Activated T-helper 2 cell treated with anti-CD3 and anti-CD28 coated beads, Interferon-gamma antibody, Interleukin-2, Interleukin-4, amounts not matched to agents 10 μg/mL and 5 μg/mL and 100 μg/mL, durations not matched to agents 14 hours and 24 hours and 36 hours (primary cell): ENCODE results near the gene DNAJC2. TPM values are rescaled to one million over a fixed set of nuclear protein-coding genes. Genes with fewer than 3 reads are reported as not detected.

ENCODE experiments used
- DNase-seq: peaks from one replicate; pipeline ENCODE4 v3.0.0; 2021; ENCODE audit warnings: low spot score
- H3K27ac Mint-ChIP-seq: one replicate; pipeline ENCODE4 v1.8.0; 2021; ENCODE audit warnings: mixed read lengths
- H3K27me3 Mint-ChIP-seq: one replicate; pipeline ENCODE4 v1.8.0; 2021; ENCODE audit warnings: low read depth, mixed read lengths
- H3K36me3 Mint-ChIP-seq: one replicate; pipeline ENCODE4 v1.8.0; 2021; ENCODE audit warnings: low read depth, mixed read lengths
- H3K4me1 Mint-ChIP-seq: one replicate; pipeline ENCODE4 v1.8.0; 2021; ENCODE audit warnings: low read depth, mixed read lengths
- H3K4me3 Mint-ChIP-seq: one replicate; pipeline ENCODE4 v1.8.0; 2021; ENCODE audit warnings: low read depth, mild to moderate bottlenecking, moderate library complexity, mixed read lengths
- H3K9me3 Mint-ChIP-seq: one replicate; pipeline ENCODE4 v1.8.0; 2021; ENCODE audit warnings: mixed read lengths
- intact Hi-C: fragments of 100-400 bp; cut with micrococcal nuclease; formaldehyde crosslinking; loops from one replicate; pipeline ENCODE4 v1.15.1; 2023
- total RNA-seq: library from RNA; stranded (reverse); gene quantifications from 2 replicates; pipeline ENCODE4 v1.2.3, GENCODE V29; 2022

Gene DNAJC2, protein sequence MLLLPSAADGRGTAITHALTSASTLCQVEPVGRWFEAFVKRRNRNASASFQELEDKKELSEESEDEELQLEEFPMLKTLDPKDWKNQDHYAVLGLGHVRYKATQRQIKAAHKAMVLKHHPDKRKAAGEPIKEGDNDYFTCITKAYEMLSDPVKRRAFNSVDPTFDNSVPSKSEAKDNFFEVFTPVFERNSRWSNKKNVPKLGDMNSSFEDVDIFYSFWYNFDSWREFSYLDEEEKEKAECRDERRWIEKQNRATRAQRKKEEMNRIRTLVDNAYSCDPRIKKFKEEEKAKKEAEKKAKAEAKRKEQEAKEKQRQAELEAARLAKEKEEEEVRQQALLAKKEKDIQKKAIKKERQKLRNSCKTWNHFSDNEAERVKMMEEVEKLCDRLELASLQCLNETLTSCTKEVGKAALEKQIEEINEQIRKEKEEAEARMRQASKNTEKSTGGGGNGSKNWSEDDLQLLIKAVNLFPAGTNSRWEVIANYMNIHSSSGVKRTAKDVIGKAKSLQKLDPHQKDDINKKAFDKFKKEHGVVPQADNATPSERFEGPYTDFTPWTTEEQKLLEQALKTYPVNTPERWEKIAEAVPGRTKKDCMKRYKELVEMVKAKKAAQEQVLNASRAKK
- total RNA-seq, result 49.2 and 51.8 TPM in 2 replicates

DNA sequence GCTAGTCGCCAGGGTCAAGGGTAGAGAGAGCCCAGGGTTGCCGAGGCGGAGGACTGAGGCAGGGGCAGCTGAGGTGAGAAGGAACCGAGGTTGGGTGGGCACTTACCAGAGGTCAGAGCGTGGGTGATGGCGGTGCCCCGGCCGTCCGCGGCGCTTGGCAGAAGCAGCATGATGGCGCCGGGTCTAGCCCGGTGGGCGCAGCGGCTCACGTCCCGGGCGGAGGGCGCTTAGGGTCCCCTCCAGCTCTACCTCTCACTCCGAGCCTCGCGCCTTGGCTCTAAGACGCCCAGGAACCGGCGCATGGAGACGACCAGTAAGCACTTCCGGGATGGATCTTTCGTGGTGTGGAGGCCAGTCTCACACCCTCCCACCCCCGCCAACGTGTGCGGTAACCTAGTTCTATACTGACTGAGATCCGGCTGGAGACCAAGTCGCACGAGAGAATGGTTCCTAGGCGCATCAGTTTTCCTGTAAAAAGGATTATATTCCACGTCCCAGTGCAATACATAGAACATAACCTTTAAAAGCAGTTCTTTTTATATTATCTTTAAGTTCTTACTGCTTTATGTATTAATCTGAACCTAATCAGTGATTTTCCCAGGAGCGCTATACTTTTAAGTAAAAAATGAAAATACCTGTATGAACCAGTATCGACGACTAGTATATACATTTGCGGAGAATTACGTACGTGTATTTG, at the start of gene DNAJC2:
Gene DNAJC2, minus strand, starts transcription at position 315 of the 697 bp plus-strand sequence. Its CDS starts 145 bp downstream, at position 170.
- intact Hi-C loops, result loop anchor here (2.0 to 5.0 kb wide), 5 partner anchors 18 to 863 kb away; partner anchors contain the start of genes ARMC10, FBXL13, NAPEPLD and ORC5
- Mint-ChIP-seq H3K4me1 (peaks cover 35% of the 10 kb centered on the region), H3K9me3 (no peaks in the 10 kb centered on the region)

DNA sequence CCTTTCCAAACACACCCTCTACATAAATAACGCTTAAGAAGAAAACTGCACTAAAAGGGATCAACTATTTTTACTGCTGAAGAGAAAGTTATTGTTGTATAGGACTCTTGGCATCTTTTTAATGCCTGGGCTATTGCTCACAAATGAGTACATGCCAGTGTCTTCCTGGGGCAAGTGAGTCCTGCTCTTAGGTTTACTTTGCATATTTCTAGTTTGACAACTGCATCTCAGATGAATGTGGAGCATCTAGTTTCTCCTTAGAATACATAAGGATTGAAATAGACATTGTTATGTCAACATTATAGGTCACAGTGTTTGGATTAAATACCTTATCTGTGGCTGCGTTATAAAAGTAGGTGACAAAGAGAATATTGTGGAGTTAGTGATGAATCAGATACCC, 47.4 kb upstream of the DNAJC2 start:
- Mint-ChIP-seq H3K4me3 (no peak overlapping the region), H3K36me3 (no peaks in the 10 kb centered on the region), H3K27me3 (peaks cover 7% of the 10 kb centered on the region)

More for the DNA sequence above, at the start of gene DNAJC2:
- H3K27ac Mint-ChIP-seq, result peak within 1 kb of the TSS; percentile 98
- peak; percentile 81 for DNase-seq
- H3K36me3 Mint-ChIP-seq, result peaks cover 46% of the 10 kb centered on the region
- H3K4me3 Mint-ChIP-seq, result peak within 1 kb of the TSS; percentile 99
- H3K27me3 Mint-ChIP-seq, result no peaks in the 10 kb centered on the region

DNA sequence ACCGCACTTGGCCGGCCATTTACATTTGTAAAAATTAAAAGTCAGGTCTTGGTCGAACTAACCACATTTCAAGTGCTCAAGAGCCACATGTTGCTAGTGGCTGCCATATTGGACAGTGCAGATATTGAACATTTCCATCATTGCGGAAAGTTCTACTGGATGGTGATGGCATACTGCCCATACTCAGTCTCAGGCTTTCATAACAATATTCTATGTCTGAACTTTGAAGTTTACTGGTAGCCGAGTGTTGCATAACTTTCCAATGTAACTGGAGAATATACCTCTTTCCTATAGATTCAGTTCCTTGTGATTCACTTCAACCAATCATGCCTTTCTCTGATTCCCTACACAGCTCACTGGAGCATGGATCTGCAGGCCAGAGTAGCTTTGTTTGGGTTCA, 46.6 kb upstream of the DNAJC2 start:
- no peak overlapping the region for H3K27ac Mint-ChIP-seq
- H3K9me3 Mint-ChIP-seq, result no peaks in the 10 kb centered on the region
- H3K36me3 Mint-ChIP-seq, result no peaks in the 10 kb centered on the region
- H3K4me1 Mint-ChIP-seq, result no peaks in the 10 kb centered on the region
- intact Hi-C loops, result no loop called here
- DNase-seq, result no peak
- H3K27me3 Mint-ChIP-seq, result peaks cover 7% of the 10 kb centered on the region
- H3K4me3 Mint-ChIP-seq, result no peak overlapping the region

More for the DNA sequence above, 47.4 kb upstream of the DNAJC2 start:
- intact Hi-C loops, result no loop called here
- H3K9me3 Mint-ChIP-seq, result no peaks in the 10 kb centered on the region
- H3K27ac Mint-ChIP-seq, result no peak overlapping the region
- no peaks in the 10 kb centered on the region for H3K4me1 Mint-ChIP-seq
- no peak for DNase-seq

DNA sequence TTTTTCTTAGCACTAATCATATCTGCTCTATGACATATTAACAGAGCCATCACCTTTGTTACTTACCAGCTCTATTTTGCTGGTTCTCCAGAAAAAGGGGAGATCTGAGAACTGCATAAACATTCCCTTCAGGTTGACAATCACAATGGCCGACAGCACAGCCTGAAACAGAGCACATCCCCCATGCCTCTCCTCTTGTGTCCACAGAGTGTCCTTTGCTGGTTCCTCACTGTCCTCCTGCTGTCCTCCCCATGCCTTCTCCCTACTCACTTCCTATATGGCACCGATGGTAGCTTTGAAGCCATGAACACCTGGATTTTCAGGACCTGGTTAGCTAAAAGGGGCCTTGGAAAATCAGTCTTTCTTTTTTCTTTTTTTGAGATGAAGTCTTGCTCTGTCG, 44.7 kb upstream of the DNAJC2 start:
- no peak for DNase-seq
- H3K4me3 Mint-ChIP-seq, result no peak overlapping the region
- no peaks in the 10 kb centered on the region for H3K36me3 Mint-ChIP-seq
- intact Hi-C loops, result no loop called here
- no peak overlapping the region for H3K27ac Mint-ChIP-seq
- no peaks in the 10 kb centered on the region for H3K4me1 Mint-ChIP-seq
- peaks cover 7% of the 10 kb centered on the region for H3K27me3 Mint-ChIP-seq
- H3K9me3 Mint-ChIP-seq, result no peaks in the 10 kb centered on the region

DNA sequence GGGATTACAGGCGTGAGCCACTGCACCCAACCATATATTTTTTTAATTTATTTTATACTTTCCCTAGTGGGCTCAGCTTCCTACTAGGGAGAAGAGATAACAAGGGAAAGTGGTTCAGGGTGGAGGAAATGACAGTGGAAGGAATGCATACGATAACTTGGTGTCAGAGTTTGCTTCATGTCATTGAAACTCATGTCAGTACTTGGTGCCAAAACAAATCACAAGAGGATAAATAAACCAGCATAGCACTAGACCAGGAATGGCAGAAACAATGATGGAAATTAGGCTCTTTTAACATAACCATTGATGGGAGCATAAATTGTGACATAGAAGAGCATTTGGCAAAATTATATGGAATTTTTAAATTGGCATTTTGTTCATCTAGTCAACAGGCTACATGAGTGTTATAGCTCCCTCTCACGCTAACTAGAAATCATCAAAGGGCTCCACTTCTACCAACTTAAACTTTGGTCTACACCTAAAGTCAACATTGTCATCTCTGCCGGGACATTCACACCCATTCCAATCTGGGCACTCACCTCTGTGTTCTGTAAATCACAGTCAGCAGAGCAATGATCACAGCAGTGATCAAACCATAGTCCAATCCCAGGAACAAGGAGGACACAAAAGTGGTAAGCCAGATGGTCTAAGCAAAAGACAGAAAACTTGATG, 44.0 kb upstream of the DNAJC2 start:
- no peak for DNase-seq
- H3K4me3 Mint-ChIP-seq, result no peak overlapping the region
- peaks cover 7% of the 10 kb centered on the region for H3K27me3 Mint-ChIP-seq
- intact Hi-C loops, result no loop called here
- no peaks in the 10 kb centered on the region for H3K36me3 Mint-ChIP-seq
- no peaks in the 10 kb centered on the region for H3K9me3 Mint-ChIP-seq
- no peaks in the 10 kb centered on the region for H3K4me1 Mint-ChIP-seq
- no peak overlapping the region for H3K27ac Mint-ChIP-seq

DNA sequence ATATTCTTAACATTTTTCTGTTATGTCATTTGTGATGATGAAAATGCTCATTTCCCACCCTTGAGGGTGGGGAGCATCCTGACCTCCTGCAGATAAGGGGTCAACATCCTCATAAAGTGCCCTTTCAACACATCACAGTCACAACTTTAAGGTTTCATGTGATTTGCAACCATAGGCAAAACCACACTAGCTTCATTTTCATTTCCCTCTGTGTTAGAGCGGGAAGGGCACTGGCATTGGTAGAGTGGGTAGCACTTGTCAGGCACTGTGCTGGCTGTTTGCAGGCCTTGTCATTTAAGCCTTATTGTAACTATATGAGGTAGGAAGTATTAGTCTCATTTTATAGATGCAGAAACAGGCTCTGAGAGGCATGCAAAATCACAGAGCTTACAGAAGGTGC, 42.7 kb upstream of the DNAJC2 start:
- DNase-seq, result no peak
- H3K27me3 Mint-ChIP-seq, result peaks cover 7% of the 10 kb centered on the region
- H3K36me3 Mint-ChIP-seq, result no peaks in the 10 kb centered on the region
- no peaks in the 10 kb centered on the region for H3K4me1 Mint-ChIP-seq
- intact Hi-C loops, result no loop called here
- H3K4me3 Mint-ChIP-seq, result no peak overlapping the region
- H3K9me3 Mint-ChIP-seq, result no peaks in the 10 kb centered on the region
- no peak overlapping the region for H3K27ac Mint-ChIP-seq

DNA sequence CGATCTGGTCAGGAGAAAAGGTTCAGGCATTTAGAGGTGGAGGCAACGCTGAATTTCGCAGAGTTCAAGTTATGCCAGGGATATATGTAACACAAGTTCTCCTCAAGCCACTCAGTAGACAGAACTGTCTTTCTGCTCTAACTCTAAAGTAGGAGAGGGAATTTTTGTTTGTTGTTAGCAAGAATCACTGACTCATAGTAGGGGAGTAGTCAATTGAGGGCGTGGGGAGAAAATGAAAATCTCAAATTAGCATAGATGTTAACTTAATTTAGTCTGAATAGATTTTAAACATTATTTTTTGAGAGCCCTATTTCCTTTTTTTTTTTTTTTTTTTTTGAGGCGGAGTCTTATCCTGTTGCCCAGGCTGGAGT, 37.5 kb upstream of the DNAJC2 start:
- Mint-ChIP-seq H3K4me3 (no peak overlapping the region), H3K9me3 (no peaks in the 10 kb centered on the region), H3K27me3 (peaks cover 7% of the 10 kb centered on the region), H3K27ac (no peak overlapping the region), H3K36me3 (no peaks in the 10 kb centered on the region), H3K4me1 (peaks cover 4% of the 10 kb centered on the region)
- DNase-seq, result no peak
- intact Hi-C loops, result no loop called here

DNA sequence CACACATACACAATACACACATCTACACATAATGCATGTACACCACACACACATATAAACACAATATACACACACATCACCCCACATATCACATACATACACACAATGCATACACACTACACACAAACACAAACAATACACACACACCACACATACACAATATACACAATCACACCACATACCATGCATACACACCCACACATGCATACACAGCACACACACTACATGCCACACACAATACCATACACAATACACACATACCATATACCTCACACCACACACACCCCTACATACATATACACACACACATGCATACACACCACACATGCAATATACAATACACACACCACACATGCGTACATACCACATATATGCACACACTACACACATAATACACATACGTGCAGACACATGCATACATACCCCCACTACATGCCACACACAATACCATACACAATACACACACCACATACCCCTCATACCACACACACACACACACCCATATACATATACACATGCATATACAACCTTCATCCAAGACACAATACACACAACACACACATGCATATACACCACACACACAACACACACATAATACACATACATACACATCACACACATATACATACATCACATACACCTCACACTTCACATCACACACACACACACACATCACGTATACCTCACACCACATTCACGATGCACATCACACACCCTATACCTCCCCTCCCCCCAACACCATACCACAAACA, 36.9 kb upstream of the DNAJC2 start:
- H3K4me1 Mint-ChIP-seq, result peaks cover 4% of the 10 kb centered on the region
- H3K9me3 Mint-ChIP-seq, result no peaks in the 10 kb centered on the region
- H3K27ac Mint-ChIP-seq, result no peak overlapping the region
- peaks cover 10% of the 10 kb centered on the region for H3K27me3 Mint-ChIP-seq
- intact Hi-C loops, result no loop called here
- H3K4me3 Mint-ChIP-seq, result no peak overlapping the region
- DNase-seq, result no peak
- no peaks in the 10 kb centered on the region for H3K36me3 Mint-ChIP-seq

DNA sequence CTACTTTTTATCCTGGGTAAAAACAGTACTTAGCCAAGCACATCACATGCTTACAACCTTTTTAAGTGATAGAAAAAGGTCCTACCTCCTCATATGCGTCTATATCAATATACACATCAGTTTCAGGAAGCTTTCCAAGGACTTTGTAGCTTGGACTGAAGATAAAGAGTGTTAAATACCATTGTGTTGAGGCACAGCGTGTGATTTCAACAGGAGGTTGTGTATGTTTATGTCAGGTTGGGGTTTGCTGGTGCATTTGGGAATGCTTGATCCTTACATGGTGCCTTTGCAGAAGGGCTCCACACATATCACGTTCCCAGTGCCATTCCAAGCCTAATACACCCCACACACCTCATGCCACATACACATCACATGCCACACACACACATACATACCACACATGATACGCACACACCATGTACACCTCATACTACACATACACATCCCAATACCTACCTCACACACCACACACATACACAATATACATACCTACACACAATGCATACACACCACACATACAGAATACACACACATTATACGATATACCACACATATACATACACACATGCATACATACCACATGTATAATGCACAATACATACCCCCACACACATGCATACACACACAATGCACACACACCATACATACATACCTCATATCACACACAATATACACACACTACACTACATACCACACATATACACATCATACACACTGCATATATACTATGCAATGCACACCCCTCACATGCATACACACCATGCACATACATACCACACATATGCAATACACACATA, 36.0 kb upstream of the DNAJC2 start:
- no peaks in the 10 kb centered on the region for H3K36me3 Mint-ChIP-seq
- H3K9me3 Mint-ChIP-seq, result no peaks in the 10 kb centered on the region
- DNase-seq, result no peak
- H3K4me3 Mint-ChIP-seq, result no peak overlapping the region
- H3K27ac Mint-ChIP-seq, result no peak overlapping the region
- peaks cover 4% of the 10 kb centered on the region for H3K4me1 Mint-ChIP-seq
- H3K27me3 Mint-ChIP-seq, result peaks cover 10% of the 10 kb centered on the region
- intact Hi-C loops, result no loop called here

DNA sequence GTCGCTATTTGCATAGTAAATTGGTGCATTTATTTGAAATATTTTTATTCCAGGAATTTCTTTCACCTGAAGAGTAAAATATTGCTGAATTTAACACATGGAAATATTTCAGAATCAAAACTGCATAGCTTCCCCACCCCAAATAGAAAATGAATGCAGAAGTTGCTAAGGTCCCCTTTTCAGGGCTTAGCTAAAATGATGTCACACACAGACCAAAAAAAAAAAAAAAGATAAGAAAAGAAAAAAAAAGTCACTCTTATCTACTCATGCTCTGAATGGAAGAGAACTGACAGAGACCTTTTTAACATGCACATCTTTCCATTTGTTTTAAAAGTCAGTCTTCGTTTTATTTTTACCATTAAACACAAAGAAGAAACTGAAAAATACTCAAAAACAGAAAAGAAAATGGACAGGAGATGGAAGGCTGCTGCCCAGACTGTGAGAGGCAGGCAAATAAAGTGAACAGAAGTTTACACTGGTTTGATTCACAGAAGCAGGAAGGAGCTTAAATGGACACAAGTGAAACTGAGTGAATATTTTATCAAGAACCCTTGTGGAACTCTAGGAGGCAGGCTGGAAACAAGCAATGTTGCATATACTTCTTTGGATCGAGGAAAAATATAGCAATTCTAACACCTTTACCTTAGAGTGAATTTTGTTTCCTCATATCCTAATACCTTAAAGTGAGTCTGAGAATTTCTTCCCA, 34.9 kb upstream of the DNAJC2 start:
- no peak overlapping the region for H3K27ac Mint-ChIP-seq
- H3K27me3 Mint-ChIP-seq, result peaks cover 10% of the 10 kb centered on the region
- no peak overlapping the region for H3K4me3 Mint-ChIP-seq
- intact Hi-C loops, result no loop called here
- H3K36me3 Mint-ChIP-seq, result no peaks in the 10 kb centered on the region
- DNase-seq, result no peak
- peaks cover 4% of the 10 kb centered on the region for H3K4me1 Mint-ChIP-seq
- H3K9me3 Mint-ChIP-seq, result no peaks in the 10 kb centered on the region
